IPS-NIHi11 (cell line): Measurements from ENCODE around the gene TEDC1.

Experiments used
- DNase-seq: peaks from one replicate; pipeline ENCODE4 v3.0.0; 2012; ENCODE audit warnings: mixed read lengths, low spot score

Gene TEDC1

DNA sequence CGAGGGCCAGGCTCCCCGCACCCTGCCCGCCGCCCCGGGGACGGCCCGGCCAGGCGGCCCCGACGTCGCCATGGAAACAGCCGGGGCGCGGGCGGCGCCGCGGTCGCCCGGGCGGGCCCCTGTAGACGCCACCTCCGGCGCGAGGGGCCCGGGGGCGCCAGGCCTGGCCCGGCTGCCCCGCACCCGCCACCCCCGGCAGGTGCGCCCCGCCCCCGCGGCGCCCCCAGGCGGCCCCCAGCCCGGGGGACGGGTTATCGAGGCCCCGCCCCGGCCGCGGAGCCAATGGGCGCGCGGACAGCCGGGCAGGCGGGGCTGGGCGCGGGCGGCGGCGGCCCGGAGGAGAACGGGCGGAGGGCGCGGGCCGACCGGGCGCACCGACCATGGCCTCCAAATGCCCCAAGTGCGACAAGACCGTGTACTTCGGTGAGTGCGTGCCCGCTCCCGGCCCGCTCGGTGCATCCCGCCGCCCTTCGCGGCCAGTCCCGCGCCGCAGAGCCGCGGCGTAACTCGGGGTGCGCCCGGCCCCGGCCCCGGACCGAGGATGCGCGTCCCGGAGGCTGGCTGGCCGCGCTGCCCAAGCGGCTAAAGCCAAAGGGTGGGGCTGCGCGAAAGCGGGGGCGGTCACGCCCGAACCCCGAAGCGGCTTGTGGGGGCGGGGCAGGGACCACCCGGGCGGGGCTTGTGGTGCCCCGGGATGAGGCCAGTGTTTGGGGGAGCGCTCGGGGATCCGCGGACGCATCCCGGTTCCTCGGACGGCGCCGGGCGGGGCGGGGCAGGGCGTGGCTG lies 16.4 kb upstream of the TEDC1 start, which contains the start of gene CRIP2:
Gene CRIP2 (plus strand): TSS at position 339 of the 786 bp plus-strand sequence. CDS start 42 bp downstream, at position 381.
- peak; percentile 91 for DNase-seq

DNA sequence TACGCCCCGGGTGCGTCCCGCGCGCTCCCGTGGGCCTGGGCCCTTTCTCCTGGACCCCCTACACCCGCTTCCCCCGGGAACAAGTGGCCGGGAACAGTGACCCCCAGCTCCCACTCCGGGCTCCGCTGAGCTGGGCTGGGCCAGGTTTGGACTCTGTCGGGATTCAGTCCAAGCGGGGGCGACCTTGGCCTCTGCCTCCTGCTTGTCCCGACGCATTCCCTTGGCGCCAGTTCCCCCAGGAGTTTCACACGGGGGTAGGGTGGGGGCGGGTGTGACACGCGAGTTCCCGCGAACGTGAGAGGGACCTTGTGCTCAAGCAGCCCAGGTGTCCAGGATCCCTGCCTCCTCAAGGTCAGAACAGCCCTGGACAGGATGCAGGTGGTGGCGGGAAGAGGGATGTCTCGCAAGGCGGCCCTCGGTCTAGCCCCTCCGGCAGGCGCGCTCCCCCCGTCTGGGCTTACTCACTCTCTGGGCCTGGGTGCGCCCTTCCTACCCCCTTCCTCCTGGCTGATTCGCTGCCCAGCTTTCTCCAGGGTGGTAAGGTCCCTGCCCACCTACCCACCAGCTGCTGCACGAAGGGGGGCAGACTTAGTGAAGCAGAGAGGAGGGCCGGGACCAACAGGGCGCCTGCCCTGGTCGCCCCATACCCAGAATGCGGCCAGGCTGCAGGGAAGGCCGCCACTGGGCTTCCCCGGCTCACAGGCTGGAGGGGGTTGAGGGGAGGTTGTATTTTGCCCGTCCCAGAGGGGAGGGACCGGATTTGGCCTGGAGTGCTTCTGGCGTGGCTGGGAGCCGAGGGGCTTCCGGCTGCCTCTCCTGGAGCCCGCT lies 15.6 kb upstream of the TEDC1 start:
- no peak for DNase-seq

DNA sequence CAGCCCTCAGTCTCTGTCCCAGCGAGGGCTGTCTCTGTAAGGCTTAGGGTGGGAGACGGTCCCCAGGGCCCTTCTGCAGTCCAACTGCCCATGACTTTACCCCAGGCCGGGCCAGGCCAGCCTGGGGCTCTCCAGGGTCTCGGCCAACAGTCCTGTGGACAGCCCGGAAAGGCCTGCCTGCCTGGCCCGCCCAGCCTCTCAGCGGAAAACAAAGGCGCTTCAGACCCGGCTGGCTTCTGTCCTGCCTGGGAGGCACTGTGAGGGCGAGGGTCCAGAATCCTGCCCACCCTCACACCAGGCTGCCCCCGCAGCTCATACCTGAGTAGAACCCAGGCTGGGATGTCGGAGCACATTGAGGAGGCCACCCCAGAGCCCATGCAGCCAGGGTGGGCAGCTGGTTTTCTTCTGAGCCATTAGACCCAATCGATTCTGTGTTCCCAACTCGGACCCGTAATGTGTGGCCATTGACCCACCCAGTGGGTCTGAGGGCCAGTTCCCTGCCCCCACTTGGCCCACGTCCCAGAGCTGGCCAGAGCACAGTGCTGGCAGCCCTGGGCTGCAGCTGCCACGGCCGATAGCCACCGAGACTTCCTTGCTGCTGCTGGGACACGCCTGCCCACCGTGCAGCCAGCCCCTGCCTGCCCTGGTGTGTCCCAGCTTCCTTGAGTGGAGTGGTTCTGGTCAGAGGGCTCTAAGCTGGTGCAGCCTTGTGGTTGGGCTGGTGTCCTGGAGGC lies 14.8 kb upstream of the TEDC1 start:
- DNase-seq, result no peak

DNA sequence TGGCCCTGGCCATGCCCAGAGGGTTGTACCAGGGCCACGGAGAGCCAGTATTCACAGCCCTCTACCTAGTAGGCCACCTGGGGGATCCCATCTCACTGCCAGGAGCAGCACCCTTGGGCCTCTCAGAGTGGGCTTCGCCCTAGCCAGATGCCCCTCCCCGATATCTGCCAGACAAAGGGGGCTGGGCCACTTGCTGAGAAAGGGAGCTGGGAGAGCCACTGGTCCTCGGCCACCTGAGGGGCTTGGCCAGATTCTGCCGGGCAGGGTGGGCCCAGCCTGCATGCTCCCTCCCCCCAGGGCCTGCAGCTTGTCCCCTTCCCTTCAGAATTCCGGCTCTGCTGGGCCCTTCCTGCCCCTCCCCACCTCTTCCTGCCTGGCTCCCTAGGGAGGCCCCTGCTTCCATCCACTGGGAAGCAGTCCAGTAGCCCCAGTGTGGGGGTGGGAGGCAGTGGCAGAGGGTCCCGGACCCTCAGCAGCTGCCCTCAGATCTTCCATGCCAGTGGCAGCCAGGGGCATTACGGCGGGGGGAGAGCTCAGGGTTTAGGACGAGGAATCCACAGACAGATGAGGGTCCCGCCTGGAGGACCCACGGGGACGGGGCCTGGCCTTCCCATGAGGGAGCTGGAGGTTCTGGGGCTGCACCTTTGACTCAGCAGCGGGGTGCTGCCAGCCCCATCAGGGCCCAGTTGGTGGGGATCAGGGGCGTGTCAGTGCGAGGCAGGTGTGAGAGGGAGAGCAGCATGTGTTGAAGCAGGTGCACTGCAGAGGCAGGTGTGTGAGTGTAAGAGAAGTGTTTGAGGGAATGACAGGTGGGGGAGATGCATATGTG lies 14.0 kb upstream of the TEDC1 start:
- DNase-seq, result no peak

DNA sequence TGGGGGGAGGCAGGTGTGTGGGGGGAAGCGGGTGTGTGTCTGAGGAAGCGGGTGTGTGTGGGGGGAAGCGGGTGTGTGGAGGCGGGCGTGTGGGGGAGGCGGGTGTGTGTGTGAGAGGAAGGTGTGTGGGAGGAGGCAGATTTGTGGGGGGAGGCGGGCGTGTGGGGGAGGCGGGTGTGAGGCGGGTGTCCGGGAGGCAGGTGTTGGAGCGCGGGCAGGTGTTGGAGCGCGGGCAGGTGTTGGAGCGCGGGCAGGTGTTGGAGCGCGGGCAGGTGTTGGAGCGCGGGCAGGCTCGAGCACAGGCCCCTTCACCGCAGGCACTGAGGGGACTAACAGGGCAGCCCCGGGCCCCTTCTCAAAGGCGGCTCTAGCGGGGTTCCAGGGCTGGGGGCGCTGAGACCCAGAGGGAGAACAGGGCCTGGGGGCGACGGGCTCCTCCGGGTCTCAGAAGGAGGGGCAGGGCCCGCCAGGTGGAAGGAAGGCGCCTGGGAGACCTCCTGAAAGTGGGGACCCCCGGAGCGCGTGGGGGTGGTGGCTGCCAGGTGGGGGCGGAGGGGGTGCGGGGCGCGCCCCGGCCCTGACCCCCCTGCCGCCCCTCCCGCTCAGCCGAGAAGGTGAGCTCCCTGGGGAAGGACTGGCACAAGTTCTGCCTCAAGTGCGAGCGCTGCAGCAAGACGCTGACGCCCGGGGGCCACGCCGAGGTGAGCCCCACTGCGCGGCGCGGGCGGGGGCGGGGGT lies 13.2 kb upstream of the TEDC1 start:
- no peak for DNase-seq

GRCh38 chr14:105478398-105479251 lies 12.4 kb upstream of the TEDC1 start:
- no peak for DNase-seq

- no peak for DNase-seq
Observed at GRCh38 chr14:105479431-105480158, 11.5 kb upstream of the TEDC1 start.

DNA sequence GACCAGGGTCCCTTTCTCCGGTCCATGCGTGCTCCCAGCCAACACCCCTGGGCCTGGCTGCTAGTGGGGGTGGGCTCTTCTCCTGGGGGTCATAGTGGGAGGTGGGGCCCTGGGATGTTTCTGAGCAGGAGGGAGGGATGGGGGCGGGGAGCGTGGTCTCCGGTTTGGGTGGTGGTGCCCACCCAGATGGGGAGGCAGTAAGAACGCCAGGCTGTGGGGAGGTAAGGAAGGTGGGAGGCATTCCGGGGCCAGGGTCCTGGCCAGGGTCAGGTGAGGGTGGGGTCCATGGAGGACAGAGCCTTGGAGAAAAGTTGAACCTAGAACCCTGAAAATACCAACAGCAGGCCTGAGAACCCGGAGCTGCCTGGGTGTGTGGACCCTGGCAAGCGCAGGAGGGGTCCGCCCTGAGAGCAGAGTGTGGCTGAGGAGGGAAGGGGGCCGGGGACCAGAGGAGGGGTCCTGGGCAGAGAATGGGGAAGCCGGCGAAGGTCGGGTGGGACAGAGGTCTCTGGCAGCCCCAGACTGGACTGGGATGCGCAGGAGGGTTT lies 10.8 kb upstream of the TEDC1 start:
- no peak for DNase-seq

DNA sequence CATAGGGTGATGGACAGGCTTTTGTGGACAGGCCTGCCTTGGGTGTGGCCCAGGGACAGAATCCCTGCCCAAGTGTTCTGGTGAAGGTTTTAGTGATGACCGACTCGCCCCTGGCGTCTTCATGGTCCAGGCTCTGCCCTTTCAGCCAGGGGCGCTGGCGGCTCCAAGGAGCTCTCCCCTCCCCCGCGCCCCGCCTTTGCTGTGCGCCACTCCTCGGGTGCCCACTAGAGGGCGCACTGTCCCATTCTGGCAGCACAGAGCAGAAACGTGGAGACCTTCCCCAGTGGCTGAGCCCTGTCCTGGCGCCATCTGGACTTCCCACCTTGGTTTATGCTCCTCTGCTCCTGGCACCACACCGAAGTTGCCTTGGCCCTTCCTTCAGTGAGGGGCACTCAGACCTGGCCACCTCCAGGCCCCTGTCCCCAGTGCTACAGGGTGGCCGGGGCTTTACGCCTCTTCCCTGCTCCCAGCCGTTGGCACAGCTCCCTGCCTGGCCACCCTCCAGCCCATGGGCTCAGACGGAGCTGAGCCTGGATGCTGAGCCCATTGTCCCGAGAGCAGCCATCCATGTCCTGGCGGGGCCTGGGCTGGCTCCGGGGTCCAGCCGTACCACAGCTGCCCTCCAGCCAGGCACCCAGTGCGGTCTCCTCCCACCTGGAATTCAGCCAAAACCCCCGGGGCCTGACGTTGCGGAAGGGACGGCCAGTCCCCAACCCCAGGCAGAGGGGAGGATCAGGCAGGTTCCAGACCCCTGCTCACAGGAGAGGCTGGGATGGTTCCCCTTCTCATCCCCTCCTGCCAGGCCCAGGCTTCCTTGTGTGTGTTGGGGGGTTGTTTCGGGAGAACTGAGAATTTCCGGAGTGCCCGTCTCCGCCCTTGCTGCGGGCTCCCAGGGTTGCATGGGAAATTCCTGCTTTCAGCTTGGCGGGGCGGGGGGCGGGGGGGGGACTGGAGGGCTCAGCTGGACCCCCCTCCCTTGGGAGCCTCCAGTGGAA lies 9.9 kb upstream of the TEDC1 start:
- DNase-seq, result peak; percentile 87

DNA sequence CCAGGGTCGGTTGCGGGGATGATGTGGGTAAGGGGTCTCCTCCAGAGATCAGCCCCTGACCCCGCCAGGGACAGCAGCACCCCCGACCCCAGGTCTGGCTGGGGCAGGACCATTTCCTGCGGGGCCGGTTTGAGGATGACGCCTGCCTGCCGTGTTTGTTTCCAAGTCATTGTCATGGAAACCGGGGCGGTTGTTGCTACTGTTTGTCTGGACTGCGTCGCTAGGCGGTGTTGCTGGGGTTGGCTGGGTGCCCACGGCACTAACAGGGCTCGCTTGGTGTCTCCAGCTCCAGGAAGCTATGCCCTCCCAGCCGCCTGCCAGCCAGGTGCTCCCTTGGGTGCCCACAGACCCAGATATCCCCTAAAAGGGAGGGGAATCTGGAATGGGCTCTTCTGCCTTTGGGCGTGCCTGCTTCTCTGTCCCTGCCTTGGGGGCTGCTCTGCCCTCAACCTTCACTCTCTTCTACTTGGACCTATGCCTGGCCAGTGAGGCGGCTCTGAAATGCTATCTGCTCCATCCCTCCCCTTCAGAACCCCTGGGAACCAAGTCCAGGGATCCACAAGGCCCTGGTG lies 9.1 kb upstream of the TEDC1 start:
- DNase-seq, result peak; percentile 79

DNA sequence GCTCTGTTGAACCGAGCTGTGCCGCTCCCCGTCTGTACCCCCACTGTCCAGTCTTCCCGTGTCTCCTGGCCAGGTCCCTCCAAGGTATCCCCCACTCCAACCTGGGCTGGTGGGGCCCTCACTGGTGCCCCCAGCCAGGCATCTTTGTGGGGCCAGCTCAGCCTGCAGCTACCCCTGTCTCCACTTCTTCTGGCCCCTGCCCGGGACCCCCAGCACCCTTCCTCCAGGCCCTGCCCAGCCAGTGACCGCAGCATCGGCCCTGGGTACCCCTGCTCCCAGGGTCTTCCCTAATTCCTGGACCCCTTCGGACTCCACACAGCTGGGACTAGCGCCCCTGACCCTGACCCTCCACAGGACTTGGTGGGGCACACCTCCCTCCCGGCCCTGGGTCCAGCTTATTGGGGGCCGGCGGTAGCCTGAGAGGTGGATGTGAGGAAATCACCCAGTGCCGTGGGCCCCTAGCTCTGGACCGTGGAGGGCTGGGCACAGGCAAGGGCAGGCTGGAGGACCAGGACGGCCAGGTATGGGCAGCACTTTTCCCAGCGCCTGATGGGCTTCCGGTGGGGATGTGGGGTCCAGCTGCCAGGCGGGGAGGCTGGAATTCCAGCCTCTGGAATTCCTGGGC lies 8.4 kb upstream of the TEDC1 start:
- DNase-seq, result no peak

DNA sequence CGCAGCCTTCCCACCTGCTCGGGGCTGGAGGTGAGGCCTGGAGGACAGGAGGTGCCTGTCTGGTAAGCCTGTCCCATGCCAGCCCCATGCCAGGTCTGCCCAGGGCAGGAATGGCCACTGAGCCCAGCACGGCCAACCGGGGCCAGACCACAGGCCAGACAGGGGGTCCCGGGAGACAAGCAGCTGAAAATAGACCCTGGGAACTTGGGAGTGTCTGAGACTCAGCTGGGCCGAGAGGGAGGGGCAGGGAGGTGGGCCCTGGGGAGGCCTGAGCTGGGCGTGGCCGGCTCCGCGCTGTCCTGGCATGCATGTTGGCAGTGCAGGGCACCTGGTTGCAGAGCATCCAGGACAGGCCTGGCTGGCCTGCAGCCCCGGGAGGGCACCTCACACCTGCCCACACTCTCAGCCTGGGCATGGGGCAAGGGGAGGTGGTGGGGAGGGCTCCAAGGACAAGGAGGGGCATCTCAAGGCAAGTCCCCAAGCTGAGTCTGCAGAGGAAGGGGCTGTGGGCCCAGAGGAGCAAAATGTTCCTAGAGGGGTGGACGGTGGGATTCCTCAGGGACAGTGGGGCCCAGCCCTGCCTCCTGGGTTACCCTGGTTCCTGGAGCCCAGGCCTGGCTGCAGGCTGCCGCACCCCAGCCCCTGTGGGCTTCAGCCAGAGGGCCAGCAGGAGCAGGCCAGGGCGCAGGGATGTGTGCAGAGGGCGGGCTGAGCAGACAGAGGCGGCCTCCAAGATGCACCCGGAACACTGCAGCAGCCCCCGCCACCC lies 7.6 kb upstream of the TEDC1 start:
- no peak for DNase-seq

DNA sequence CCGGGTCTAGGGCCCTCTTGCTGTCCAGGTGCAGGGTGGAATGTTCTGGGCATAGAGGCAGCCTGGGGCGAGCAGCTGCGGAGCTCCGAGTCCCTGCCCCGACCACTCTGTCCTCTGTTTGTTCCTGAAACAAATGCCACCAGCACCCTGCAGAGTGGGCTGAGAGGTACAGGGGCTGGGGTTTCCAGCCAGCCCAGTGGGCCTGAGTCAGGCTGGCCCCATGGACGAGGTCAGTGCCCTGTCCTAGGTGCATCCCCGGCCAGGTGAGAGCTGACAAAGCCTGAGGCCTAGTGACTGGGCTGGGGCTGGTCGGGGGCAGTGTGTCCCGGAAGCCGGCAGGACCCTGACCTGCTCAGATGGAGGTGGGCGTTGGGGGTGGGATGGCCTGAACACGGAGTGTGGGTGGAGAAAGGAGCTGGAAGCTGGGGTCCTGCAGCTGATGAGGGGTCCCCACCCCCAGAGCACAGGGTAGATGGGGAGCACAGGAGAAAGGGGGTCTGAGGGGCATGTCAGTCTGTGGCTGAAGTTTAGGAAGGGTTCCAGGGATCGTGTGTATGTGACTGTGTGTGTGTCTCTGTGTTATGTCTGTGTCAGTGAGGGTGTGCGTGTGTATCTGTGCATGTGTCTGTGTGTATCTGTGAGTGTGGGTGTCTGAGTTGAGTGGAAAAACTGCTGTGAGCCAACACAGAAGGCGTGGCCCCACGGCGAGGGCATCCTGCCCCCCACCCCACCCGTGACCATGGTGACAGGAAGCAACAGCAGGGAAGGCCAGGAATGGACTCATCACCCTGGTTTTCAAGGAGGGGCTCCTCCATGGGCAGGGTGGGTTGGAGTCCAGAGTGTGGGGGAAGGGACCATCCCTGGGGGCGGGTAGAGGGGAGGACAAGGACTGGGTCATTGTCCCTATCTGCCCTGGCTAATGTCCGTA lies 6.7 kb upstream of the TEDC1 start:
- DNase-seq, result no peak

- DNase-seq, result no peak
Observed at GRCh38 chr14:105484997-105485393, 6.1 kb upstream of the TEDC1 start.

GRCh38 chr14:105485739-105486162 lies 5.3 kb upstream of the TEDC1 start:
- peak; percentile 70 for DNase-seq
